Upper lobe of right lung (tissue), 1 donor: Measurements from ENCODE around the gene RHPN2. TPM values are rescaled to one million over a fixed set of nuclear protein-coding genes. Genes with fewer than 3 reads are reported as not detected.

ENCODE experiments used
- ATAC-seq: fragments of 200-7000 bp; cut with Tn5 transposase; one replicate; pipeline ENCODE4 v1.9.1; 2020; ENCODE audit warnings: mild to moderate bottlenecking, moderate library complexity
- DNase-seq: peaks from one replicate; pipeline ENCODE4 v3.0.0-alpha.2; 2020
- H3K27ac ChIP-seq: fragments of 200-600 bp; one replicate; pipeline ENCODE4 v1.8.0; 2022
- H3K27me3 ChIP-seq: fragments of 200-600 bp; one replicate; pipeline ENCODE4 v1.8.0; 2022; ENCODE audit warnings: mild to moderate bottlenecking
- H3K36me3 ChIP-seq: fragments of 200-600 bp; one replicate; pipeline ENCODE4 v1.8.0; 2022
- H3K4me1 ChIP-seq: fragments of 200-600 bp; one replicate; pipeline ENCODE4 v1.8.0; 2022
- H3K4me3 ChIP-seq: fragments of 200-600 bp; one replicate; pipeline ENCODE4 v1.8.0; 2022; ENCODE audit warnings: mild to moderate bottlenecking
- H3K9me3 ChIP-seq: fragments of 200-600 bp; one replicate; pipeline ENCODE4 v1.8.0; 2022
- CTCF ChIP-seq: fragments of 200-600 bp; IDR thresholded peaks from one replicate; pipeline ENCODE4 v1.8.0; 2022; ENCODE audit warnings: antibody characterized with exemption
- intact Hi-C: fragments of 100-400 bp; cut with DNase I; formaldehyde crosslinking; loops from one replicate; pipeline ENCODE4 v1.11.0; 2022
- long read RNA-seq: library from polyadenylated mRNA; unstranded; transcript quantifications from one replicate; pipeline ENCODE4 v2.0.0, GENCODE V29; 2021
- total RNA-seq: library from RNA; stranded (reverse); fragmentation: NEBNext Ultra II Directional; extraction: Animal tissue kit (Norgen Biotek cat#: 25700); gene quantifications from one replicate; pipeline ENCODE4 v1.2.1, GENCODE V29; 2021
- donor health status: DM: no; HTN: yes; CAD: no; lungs with severe emphysema.

The RHPN2 gene
- total RNA-seq: 9.7 TPM
- long read RNA-seq, partial matches to known transcripts: 1 of 2 reads
- long read RNA-seq, other reads (novel, unspliced or antisense): 0 of 2 reads

- no peak within 1 kb of the TSS for H3K27ac ChIP-seq
- DNase-seq (peak; percentile 84), ATAC-seq (peak; percentile 93)
- intact Hi-C loops: no loop called here
- H3K36me3 ChIP-seq: no peaks in the 10 kb centered on the region
- H3K27me3 ChIP-seq: peaks cover 16% of the 10 kb centered on the region
- H3K4me1 ChIP-seq: no peaks in the 10 kb centered on the region
- H3K9me3 ChIP-seq: no peaks in the 10 kb centered on the region
- no peak for TF ChIP-seq CTCF
- H3K4me3 ChIP-seq: peak within 1 kb of the TSS; percentile 57
These were observed at the start of gene RHPN2 for GRCh38 chr19:33064792-33065550. Gene RHPN2, minus strand, starts transcription at chr19:33064888. Its CDS starts 36 bp downstream, at chr19:33064852.

- H3K27ac ChIP-seq: no peak overlapping the region
- H3K4me3 ChIP-seq: no peak overlapping the region
- DNase-seq (no peak), ATAC-seq (no peak)
- TF ChIP-seq CTCF: no peak
- no peaks in the 10 kb centered on the region for H3K9me3 ChIP-seq
- H3K36me3 ChIP-seq: peaks cover 82% of the 10 kb centered on the region
- H3K27me3 ChIP-seq: no peaks in the 10 kb centered on the region
- intact Hi-C loops: no loop called here
- no peaks in the 10 kb centered on the region for H3K4me1 ChIP-seq
These were observed 49.6 kb upstream of the RHPN2 start for GRCh38 chr19:33114312-33114711.

- no peaks in the 10 kb centered on the region for H3K4me1 ChIP-seq
- H3K27ac ChIP-seq: no peak overlapping the region
- DNase-seq: no peak
- ATAC-seq: no peak
- intact Hi-C loops: no loop called here
- H3K27me3 ChIP-seq: no peaks in the 10 kb centered on the region
- no peaks in the 10 kb centered on the region for H3K9me3 ChIP-seq
- TF ChIP-seq CTCF: no peak
- no peak overlapping the region for H3K4me3 ChIP-seq
- peaks cover 85% of the 10 kb centered on the region for H3K36me3 ChIP-seq
These were observed 46.9 kb upstream of the RHPN2 start for GRCh38 chr19:33111587-33111986.

- intact Hi-C loops: no loop called here
- Histone ChIP-seq H3K4me1 (no peaks in the 10 kb centered on the region), H3K36me3 (peaks cover 80% of the 10 kb centered on the region), H3K9me3 (no peaks in the 10 kb centered on the region), H3K27ac (no peak overlapping the region), H3K4me3 (no peak overlapping the region), H3K27me3 (no peaks in the 10 kb centered on the region)
- no peak for TF ChIP-seq CTCF
- no peak for ATAC-seq
- no peak for DNase-seq
These were observed 45.6 kb upstream of the RHPN2 start for GRCh38 chr19:33110137-33110910.

GRCh38 chr19:33108161-33108560 is 43.5 kb upstream of the RHPN2 start:
- no peaks in the 10 kb centered on the region for H3K27me3 ChIP-seq
- no peaks in the 10 kb centered on the region for H3K9me3 ChIP-seq
- peaks cover 79% of the 10 kb centered on the region for H3K36me3 ChIP-seq
- DNase-seq (no peak), ATAC-seq (no peak)
- no peak overlapping the region for H3K27ac ChIP-seq
- no peak overlapping the region for H3K4me3 ChIP-seq
- intact Hi-C loops: no loop called here
- H3K4me1 ChIP-seq: no peaks in the 10 kb centered on the region
- no peak for TF ChIP-seq CTCF
